Measurements from ENCODE around the gene KCNK13. TPM values are rescaled to one million over a fixed set of nuclear protein-coding genes. Genes with fewer than 3 reads are reported as not detected.

The KCNK13 gene
- total and polyA plus RNA-seq, 2 experiments from 2014 or later: 0.21 to 1.0 TPM

DNA sequence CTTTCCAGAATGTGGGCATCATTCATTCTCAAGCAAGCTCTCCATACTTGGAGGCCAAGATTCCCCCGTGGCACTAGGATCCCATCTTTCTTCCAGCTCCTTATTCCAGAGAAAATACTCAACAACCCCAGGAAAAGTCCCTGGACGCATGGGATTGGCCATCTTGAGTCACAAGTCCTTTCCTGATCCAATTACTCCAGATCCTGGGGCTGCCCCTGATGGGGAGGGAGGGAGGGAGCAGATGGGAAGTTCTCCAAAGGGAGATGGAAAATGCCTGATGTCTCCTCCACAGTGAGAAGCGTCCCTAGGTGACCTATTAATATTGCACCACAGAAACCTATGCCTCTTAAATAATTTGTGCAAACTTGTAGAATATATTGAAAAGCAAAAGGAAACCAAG, 12.4 kb upstream of the KCNK13 start:
- Mint-ChIP-seq H3K4me1 (0 out of 3 replicates have a peak, but pooled peaks cover 4% of the 10 kb centered on the region), H3K27ac (no peak overlapping the region), H3K27me3 (ENCODE audit: insufficient read depth, low read depth, poor library complexity) (no peaks in the 10 kb centered on the region), H3K9me3 (no peaks in the 10 kb centered on the region), H3K4me3 (no peak overlapping the region), H3K36me3 (ENCODE audit: low read depth) (no peaks in the 10 kb centered on the region)
- no peaks in the 10 kb centered on the region for H3F3A ChIP-seq (replicated peaks; ENCODE audit: low read depth)
- H3K79me2 ChIP-seq (replicated peaks; ENCODE audit: insufficient read depth): no peaks in the 10 kb centered on the region
- TF ChIP-seq POLR2AphosphoS5 (IDR thresholded peaks at IDR 0.05; ENCODE audit: low read depth) (no peak), EZH2phosphoT487 (IDR thresholded peaks at IDR 0.05; ENCODE audit: unreplicated experiment) (no peak), ZNF331 (CRISPR knock-in tag; IDR thresholded peaks at IDR 0.05; ENCODE audit: low read depth) (no peak), CREB1 (CRISPR knock-in tag; IDR thresholded peaks at IDR 0.05; ENCODE audit: low read depth) (no peak), NANOG (IDR thresholded peaks at IDR 0.05; ENCODE audit: borderline replicate concordance) (no peak)
- TF ChIP-seq, protein P1, sequence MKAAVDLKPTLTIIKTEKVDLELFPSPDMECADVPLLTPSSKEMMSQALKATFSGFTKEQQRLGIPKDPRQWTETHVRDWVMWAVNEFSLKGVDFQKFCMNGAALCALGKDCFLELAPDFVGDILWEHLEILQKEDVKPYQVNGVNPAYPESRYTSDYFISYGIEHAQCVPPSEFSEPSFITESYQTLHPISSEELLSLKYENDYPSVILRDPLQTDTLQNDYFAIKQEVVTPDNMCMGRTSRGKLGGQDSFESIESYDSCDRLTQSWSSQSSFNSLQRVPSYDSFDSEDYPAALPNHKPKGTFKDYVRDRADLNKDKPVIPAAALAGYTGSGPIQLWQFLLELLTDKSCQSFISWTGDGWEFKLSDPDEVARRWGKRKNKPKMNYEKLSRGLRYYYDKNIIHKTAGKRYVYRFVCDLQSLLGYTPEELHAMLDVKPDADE (IDR thresholded peaks at IDR 0.05): no peak
- TF ChIP-seq, protein P2, sequence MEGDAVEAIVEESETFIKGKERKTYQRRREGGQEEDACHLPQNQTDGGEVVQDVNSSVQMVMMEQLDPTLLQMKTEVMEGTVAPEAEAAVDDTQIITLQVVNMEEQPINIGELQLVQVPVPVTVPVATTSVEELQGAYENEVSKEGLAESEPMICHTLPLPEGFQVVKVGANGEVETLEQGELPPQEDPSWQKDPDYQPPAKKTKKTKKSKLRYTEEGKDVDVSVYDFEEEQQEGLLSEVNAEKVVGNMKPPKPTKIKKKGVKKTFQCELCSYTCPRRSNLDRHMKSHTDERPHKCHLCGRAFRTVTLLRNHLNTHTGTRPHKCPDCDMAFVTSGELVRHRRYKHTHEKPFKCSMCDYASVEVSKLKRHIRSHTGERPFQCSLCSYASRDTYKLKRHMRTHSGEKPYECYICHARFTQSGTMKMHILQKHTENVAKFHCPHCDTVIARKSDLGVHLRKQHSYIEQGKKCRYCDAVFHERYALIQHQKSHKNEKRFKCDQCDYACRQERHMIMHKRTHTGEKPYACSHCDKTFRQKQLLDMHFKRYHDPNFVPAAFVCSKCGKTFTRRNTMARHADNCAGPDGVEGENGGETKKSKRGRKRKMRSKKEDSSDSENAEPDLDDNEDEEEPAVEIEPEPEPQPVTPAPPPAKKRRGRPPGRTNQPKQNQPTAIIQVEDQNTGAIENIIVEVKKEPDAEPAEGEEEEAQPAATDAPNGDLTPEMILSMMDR (conservative IDR thresholded peaks at IDR 0.05; ENCODE audit: low read depth in 2 of 2): no peak
- TF ChIP-seq, protein P3, sequence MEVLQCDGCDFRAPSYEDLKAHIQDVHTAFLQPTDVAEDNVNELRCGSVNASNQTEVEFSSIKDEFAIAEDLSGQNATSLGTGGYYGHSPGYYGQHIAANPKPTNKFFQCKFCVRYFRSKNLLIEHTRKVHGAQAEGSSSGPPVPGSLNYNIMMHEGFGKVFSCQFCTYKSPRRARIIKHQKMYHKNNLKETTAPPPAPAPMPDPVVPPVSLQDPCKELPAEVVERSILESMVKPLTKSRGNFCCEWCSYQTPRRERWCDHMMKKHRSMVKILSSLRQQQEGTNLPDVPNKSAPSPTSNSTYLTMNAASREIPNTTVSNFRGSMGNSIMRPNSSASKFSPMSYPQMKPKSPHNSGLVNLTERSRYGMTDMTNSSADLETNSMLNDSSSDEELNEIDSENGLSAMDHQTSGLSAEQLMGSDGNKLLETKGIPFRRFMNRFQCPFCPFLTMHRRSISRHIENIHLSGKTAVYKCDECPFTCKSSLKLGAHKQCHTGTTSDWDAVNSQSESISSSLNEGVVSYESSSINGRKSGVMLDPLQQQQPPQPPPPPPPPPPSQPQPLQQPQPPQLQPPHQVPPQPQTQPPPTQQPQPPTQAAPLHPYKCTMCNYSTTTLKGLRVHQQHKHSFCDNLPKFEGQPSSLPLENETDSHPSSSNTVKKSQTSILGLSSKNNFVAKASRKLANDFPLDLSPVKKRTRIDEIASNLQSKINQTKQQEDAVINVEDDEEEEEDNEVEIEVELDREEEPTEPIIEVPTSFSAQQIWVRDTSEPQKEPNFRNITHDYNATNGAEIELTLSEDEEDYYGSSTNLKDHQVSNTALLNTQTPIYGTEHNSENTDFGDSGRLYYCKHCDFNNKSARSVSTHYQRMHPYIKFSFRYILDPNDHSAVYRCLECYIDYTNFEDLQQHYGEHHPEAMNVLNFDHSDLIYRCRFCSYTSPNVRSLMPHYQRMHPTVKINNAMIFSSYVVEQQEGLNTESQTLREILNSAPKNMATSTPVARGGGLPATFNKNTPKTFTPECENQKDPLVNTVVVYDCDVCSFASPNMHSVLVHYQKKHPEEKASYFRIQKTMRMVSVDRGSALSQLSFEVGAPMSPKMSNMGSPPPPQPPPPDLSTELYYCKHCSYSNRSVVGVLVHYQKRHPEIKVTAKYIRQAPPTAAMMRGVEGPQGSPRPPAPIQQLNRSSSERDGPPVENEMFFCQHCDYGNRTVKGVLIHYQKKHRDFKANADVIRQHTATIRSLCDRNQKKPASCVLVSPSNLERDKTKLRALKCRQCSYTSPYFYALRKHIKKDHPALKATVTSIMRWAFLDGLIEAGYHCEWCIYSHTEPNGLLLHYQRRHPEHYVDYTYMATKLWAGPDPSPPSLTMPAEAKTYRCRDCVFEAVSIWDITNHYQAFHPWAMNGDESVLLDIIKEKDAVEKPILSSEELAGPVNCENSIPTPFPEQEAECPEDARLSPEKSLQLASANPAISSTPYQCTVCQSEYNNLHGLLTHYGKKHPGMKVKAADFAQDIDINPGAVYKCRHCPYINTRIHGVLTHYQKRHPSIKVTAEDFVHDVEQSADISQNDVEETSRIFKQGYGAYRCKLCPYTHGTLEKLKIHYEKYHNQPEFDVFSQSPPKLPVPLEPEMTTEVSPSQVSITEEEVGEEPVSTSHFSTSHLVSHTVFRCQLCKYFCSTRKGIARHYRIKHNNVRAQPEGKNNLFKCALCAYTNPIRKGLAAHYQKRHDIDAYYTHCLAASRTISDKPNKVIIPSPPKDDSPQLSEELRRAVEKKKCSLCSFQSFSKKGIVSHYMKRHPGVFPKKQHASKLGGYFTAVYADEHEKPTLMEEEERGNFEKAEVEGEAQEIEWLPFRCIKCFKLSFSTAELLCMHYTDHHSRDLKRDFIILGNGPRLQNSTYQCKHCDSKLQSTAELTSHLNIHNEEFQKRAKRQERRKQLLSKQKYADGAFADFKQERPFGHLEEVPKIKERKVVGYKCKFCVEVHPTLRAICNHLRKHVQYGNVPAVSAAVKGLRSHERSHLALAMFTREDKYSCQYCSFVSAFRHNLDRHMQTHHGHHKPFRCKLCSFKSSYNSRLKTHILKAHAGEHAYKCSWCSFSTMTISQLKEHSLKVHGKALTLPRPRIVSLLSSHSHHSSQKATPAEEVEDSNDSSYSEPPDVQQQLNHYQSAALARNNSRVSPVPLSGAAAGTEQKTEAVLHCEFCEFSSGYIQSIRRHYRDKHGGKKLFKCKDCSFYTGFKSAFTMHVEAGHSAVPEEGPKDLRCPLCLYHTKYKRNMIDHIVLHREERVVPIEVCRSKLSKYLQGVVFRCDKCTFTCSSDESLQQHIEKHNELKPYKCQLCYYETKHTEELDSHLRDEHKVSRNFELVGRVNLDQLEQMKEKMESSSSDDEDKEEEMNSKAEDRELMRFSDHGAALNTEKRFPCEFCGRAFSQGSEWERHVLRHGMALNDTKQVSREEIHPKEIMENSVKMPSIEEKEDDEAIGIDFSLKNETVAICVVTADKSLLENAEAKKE (CRISPR knock-in tag; IDR thresholded peaks at IDR 0.05): no peak
- H3K4me1 ChIP-seq (ENCODE audit: insufficient read depth): no peaks in the 10 kb centered on the region
- ATAC-seq (no peak; the same call in 2 of the 3 replicates), DNase-seq (ENCODE audit: low spot score) (peak; percentile 31)
- no peaks in the 10 kb centered on the region for H3K36me3 ChIP-seq (ENCODE audit: insufficient read depth)
- H3K27me3 ChIP-seq (ENCODE audit: insufficient read depth): no peaks in the 10 kb centered on the region
- no peak overlapping the region for H2AFZ ChIP-seq
- no peaks in the 10 kb centered on the region for H3K9me2 ChIP-seq (ENCODE audit: insufficient read depth)
- no peaks in the 10 kb centered on the region; the same call in 1 of the 2 replicates for H4K20me1 ChIP-seq (replicated peaks; ENCODE audit: insufficient read depth)
- no peak overlapping the region for H3K27ac ChIP-seq (ENCODE audit: low read depth)
- no peak overlapping the region for H3K4me3 ChIP-seq
- no peak overlapping the region for H3K4me2 ChIP-seq

Data from GM23338 (cell line).